Stimulated activated CD4-positive, alpha-beta T cell treated with anti-CD3 and anti-CD28 coated beads, Interleukin-2, amount 100 ng/mL, for 24 hours (primary cell): ENCODE results near the gene DNASE2B.
"Not testable (repeated sequence)": the region's sequence is repeated elsewhere in the genome, so short reads cannot be mapped to it uniquely, and the experiment has no call there.

Experiments used
- DNase-seq, 2 donors: peaks; one replicate each; pipeline ENCODE4 v3.0.0-alpha.2; 2020

DNASE2B gene

DNA sequence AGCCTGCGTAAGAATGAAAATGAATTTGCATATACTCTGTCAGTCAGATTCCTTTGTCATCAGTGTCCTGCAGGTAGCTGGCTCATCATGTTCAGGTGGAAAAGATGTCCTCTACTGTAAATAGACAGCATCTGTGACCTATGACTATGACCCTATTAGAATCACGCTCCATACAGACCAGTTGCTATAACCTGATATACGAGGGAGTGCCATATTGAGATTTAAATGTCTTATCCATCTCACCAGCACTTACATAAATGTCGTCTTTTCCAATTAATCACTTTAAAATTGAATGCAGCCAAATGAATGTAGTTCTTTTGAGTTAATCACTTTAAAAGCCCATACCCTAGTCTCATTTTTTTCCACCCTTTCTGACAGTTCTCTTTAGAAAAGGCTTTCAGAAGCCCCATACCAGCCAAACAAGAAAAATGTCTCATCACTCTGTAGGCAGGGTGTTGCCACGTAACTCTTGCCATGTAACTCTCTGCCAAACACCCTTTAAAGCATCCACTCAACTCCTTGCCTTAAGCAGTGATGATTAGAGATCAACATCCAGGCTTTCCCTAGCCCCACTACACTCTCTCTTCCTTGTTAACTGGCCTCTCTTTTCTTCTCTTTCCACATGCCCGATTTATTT lies 26.3 kb downstream of the DNASE2B start:
- DNase-seq, result no peak

GRCh38 chr1:84425150-84425896 lies 27.0 kb downstream of the DNASE2B start:
- DNase-seq, result no peak

- no peak for DNase-seq
Observed at GRCh38 chr1:84426376-84426775, 28.1 kb downstream of the DNASE2B start.

GRCh38 chr1:84427250-84428188 lies 29.2 kb downstream of the DNASE2B start:
- no peak for DNase-seq

DNA sequence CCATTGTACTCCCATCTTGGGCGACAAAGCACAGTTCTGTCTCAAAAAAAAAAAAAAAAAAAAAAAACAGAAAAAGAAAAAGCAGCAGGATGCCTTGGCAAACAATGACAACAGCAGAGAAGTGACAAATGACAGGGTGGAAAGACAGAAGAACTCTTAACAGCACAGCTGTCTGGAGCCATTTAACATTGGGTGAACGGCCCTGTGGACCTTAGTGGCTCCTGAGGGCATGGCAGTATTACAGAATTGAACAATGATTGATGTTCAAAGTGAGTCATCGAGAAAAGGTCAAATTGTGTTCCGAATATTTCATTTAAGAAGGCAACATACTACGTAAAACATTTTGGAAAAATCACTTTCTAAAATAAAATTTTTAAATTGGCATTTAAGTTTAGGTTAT lies 30.0 kb downstream of the DNASE2B start:
- no peak for DNase-seq

DNA sequence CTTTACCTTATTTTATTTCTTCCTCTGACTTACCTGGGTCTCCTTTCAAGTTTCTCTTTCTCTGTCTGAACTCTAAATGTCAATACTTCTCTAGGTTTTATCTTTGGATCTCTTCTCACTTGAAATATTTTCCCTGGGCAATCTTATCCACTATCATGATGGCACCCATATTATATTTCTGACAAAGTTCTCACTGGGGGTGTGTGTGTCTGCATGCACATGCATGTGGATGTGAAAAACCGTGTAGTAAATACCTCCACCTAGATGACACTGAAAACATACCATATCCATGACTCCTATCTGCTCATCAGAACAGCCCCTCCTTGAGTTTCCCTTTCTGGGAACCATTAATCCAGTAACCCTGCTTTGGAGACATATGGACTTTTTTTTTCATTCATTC lies 30.9 kb downstream of the DNASE2B start:
- DNase-seq, result no peak

- DNase-seq, result no peak
Observed at GRCh38 chr1:84430546-84430945, 32.3 kb downstream of the DNASE2B start.

DNA sequence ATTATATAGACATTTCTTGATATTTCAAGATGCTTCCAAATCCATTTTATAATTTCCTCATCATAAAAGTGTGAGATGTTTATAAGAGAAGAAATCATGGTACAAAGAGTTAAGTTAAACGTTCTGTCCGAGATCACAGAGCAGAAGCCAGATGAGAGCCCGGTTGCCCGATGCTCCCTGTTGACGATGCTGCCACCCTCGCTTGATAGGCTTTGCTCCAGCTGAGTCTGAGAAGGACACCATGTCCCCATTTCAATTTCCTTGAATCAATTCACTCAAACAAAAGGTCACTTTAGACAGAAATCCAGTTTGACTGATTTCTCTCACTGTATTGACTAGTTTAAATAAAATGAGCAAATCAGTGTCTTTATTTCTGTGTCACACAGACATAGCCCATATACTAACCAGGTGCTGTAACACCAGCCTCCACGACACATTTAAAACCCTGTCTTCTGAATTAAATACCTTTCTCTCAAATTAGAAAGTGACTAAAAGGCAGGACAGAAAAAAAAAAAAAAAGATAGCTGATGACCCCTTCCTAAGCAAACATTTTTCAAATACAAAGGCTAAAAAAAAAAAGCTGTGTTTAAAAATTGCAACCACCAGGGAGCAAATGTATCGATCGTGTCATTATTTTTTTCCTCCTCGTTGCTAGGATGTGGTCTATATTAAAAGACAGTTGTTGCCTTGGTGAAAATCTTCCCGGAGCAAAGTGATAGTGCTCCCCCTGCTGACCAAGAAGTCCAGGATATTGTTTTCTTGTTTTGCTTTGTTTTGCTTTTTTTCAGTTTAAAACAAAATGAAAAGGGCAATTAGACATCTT lies 35.2 kb downstream of the DNASE2B start:
- peak; percentile 32 to 55 for DNase-seq

GRCh38 chr1:84434081-84434769 lies 35.9 kb downstream of the DNASE2B start:
- DNase-seq, result no peak

GRCh38 chr1:84434801-84435549 lies 36.7 kb downstream of the DNASE2B start:
- no peak for DNase-seq

- DNase-seq, result no peak
Observed at GRCh38 chr1:84436876-84437655, 38.8 kb downstream of the DNASE2B start.

DNA sequence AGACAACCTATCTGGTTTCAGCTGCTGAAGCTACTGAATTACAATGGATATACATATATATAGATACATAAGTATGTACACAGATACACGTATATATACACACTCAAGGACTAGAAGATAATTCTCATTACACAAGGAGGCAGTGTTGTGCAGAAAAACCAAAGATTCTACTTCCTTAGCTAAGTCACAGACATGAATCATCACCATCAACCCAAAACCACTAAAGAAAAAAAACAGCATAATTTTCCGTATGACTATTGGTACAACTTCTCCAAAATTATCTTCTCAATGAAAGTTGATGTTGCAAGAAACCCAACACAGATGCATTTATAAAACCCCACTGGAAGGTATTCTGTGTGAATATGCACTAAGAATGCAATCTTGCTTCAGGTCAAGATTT lies 44.0 kb downstream of the DNASE2B start:
- no peak for DNase-seq

GRCh38 chr1:84442747-84443646 lies 44.7 kb downstream of the DNASE2B start:
- peak; percentile 32 to 33 for DNase-seq

- not testable (repeated sequence) for DNase-seq
Observed at GRCh38 chr1:84448704-84449103, 50.4 kb downstream of the DNASE2B start.

GRCh38 chr1:84450910-84451309 lies 52.6 kb downstream of the DNASE2B start:
- no peak for DNase-seq

- DNase-seq, result no peak
Observed at GRCh38 chr1:84452436-84452835, 54.2 kb downstream of the DNASE2B start.

- DNase-seq, result no peak
Observed at GRCh38 chr1:84462118-84462517, 63.8 kb downstream of the DNASE2B start.
